ENCODE measurements around the gene MRPS9.

- TF ChIP-seq POLR2AphosphoS5 (IDR thresholded peaks at IDR 0.05; ENCODE audit: insufficient read depth in 1 of 2, low read depth in 1 of 2) (no peak), CTCF (IDR thresholded peaks at IDR 0.05) (no peak)
Measured at GRCh38 chr2:105130546-105130945, 92.7 kb downstream of the MRPS9 start.

All from vagina (tissue), 2 donors.